Esophagus squamous epithelium (tissue), 4 donors: ENCODE results near the gene PTTG1.

Experiments
- POLR2A ChIP-seq, 4 donors: fragments of 450-650 bp; IDR thresholded peaks; one replicate each; pipeline ENCODE4 v1.6.1; 2017; ENCODE audit warnings: antibody characterized with exemption in 4 of 4, mild to moderate bottlenecking in 4 of 4, moderate library complexity in 3 of 4
- TF ChIP-seq, protein P1 (sequence below), 6 experiments: fragments of 450-650 bp in 4 of 6; fragments of 200-600 bp in 2 of 6; sonication (generic) in 2 of 6; IDR thresholded peaks; one replicate each; pipeline ENCODE4 v1.5.1; 2016 to 2019; ENCODE audit warnings: antibody characterized with exemption in 6 of 6, mild to moderate bottlenecking in 4 of 6, moderate library complexity in 4 of 6

DNA sequence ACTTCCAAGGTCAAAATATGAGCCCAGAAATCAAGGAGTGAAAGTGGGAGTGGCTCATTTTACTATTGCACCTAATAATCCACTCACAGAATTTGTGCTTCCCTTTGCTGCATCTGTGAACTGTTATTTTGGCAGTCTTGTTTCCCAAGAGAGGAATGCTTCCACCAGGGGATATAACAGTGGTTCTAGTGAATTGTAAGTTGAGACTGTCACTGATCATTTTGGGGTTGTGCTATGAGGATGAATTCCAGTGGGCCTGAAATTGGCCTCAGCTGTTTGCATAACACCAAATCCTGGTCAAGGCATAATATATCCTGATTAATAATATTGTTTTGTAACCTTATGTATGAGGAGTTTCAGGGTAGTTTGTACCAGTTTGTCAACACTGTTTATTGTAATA, 36.2 kb upstream of the PTTG1 start:
- TF ChIP-seq POLR2A (IDR thresholded peaks at IDR 0.05) = no peak
- TF ChIP-seq, protein P1, sequence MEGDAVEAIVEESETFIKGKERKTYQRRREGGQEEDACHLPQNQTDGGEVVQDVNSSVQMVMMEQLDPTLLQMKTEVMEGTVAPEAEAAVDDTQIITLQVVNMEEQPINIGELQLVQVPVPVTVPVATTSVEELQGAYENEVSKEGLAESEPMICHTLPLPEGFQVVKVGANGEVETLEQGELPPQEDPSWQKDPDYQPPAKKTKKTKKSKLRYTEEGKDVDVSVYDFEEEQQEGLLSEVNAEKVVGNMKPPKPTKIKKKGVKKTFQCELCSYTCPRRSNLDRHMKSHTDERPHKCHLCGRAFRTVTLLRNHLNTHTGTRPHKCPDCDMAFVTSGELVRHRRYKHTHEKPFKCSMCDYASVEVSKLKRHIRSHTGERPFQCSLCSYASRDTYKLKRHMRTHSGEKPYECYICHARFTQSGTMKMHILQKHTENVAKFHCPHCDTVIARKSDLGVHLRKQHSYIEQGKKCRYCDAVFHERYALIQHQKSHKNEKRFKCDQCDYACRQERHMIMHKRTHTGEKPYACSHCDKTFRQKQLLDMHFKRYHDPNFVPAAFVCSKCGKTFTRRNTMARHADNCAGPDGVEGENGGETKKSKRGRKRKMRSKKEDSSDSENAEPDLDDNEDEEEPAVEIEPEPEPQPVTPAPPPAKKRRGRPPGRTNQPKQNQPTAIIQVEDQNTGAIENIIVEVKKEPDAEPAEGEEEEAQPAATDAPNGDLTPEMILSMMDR (IDR thresholded peaks at IDR 0.05) = no peak
